ENCODE measurements around the gene TIMMDC1. TPM values are rescaled to one million over a fixed set of nuclear protein-coding genes. Genes with fewer than 3 reads are reported as not detected.

Gene TIMMDC1
- total and polyA plus RNA-seq, 10 of the 15 experiments (the other 5 are each of a cell fraction or from before 2014, with no cell fraction given), result 55.9 to 146 (median 72.1) TPM

DNA sequence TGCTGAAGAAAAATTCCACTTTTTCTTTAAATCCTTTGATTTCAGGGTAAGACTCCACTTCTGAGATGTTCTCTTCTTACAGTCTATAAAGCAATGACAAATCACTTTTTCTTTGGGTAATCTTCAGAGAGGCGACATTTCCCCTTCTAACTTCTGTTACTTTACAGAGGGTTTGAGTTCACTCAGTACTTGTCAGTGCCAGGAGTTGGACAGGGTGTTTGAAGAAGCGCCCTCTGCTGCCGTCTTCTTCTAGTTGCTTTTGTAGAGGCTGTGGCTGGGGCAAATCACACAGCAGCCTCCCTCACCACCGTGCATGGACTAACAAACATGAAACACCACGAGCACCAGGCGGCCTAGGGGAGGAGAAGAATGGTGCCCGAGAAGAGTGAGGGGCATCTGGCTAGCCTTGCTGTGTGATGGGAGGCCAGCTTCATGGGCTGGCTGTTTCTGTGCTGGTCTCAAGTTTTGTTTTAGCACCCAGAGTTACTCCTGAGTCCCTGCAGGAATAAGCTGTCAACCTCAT lies 61.2 kb downstream of the TIMMDC1 start, which contains the start of gene CD80 (continued):
- no peak for TF ChIP-seq POLR2AphosphoS2 (IDR thresholded peaks at IDR 0.05; ENCODE audit: low read depth, low read length)
- TF ChIP-seq, protein P1, sequence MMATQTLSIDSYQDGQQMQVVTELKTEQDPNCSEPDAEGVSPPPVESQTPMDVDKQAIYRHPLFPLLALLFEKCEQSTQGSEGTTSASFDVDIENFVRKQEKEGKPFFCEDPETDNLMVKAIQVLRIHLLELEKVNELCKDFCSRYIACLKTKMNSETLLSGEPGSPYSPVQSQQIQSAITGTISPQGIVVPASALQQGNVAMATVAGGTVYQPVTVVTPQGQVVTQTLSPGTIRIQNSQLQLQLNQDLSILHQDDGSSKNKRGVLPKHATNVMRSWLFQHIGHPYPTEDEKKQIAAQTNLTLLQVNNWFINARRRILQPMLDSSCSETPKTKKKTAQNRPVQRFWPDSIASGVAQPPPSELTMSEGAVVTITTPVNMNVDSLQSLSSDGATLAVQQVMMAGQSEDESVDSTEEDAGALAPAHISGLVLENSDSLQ (IDR thresholded peaks at IDR 0.05), result 0 out of 2 replicates have a peak, but pooled peaks have one; percentile 47
- no peak for TF ChIP-seq JUNB (IDR thresholded peaks at IDR 0.05)
- no peak for TF ChIP-seq KAT2A (conservative IDR thresholded peaks at IDR 0.05; ENCODE audit: control insufficient read depth, low read depth, low read length)
- TF ChIP-seq DPF2 (IDR thresholded peaks at IDR 0.05), result no peak
- TF ChIP-seq, protein P2, sequence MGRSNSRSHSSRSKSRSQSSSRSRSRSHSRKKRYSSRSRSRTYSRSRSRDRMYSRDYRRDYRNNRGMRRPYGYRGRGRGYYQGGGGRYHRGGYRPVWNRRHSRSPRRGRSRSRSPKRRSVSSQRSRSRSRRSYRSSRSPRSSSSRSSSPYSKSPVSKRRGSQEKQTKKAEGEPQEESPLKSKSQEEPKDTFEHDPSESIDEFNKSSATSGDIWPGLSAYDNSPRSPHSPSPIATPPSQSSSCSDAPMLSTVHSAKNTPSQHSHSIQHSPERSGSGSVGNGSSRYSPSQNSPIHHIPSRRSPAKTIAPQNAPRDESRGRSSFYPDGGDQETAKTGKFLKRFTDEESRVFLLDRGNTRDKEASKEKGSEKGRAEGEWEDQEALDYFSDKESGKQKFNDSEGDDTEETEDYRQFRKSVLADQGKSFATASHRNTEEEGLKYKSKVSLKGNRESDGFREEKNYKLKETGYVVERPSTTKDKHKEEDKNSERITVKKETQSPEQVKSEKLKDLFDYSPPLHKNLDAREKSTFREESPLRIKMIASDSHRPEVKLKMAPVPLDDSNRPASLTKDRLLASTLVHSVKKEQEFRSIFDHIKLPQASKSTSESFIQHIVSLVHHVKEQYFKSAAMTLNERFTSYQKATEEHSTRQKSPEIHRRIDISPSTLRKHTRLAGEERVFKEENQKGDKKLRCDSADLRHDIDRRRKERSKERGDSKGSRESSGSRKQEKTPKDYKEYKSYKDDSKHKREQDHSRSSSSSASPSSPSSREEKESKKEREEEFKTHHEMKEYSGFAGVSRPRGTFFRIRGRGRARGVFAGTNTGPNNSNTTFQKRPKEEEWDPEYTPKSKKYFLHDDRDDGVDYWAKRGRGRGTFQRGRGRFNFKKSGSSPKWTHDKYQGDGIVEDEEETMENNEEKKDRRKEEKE (IDR thresholded peaks at IDR 0.05), result no peak
- no peak for TF ChIP-seq MYC (IDR thresholded peaks at IDR 0.05; ENCODE audit: insufficient read depth, insufficient read length, insufficient replicate concordance, low read length, severe bottlenecking)
- TF ChIP-seq MTA2 (IDR thresholded peaks at IDR 0.05; ENCODE audit: low read depth), result no peak
- no peak for TF ChIP-seq SIX5 (IDR thresholded peaks at IDR 0.05; ENCODE audit: low read depth, low read length, severe bottlenecking)
- TF ChIP-seq EED (IDR thresholded peaks at IDR 0.05; ENCODE audit: low read depth), result no peak
- peak; percentile 76 for TF ChIP-seq SMC3 (IDR thresholded peaks at IDR 0.05; ENCODE audit: borderline replicate concordance, low read length)
- TF ChIP-seq NFYA (IDR thresholded peaks at IDR 0.05; ENCODE audit: borderline replicate concordance, low read depth, low read length), result no peak
- TF ChIP-seq RFX5 (IDR thresholded peaks at IDR 0.05; ENCODE audit: low read depth, low read length), result no peak
- TF ChIP-seq TCF12 (IDR thresholded peaks at IDR 0.05; ENCODE audit: low read depth, low read length), result no peak
- TF ChIP-seq, protein P3, sequence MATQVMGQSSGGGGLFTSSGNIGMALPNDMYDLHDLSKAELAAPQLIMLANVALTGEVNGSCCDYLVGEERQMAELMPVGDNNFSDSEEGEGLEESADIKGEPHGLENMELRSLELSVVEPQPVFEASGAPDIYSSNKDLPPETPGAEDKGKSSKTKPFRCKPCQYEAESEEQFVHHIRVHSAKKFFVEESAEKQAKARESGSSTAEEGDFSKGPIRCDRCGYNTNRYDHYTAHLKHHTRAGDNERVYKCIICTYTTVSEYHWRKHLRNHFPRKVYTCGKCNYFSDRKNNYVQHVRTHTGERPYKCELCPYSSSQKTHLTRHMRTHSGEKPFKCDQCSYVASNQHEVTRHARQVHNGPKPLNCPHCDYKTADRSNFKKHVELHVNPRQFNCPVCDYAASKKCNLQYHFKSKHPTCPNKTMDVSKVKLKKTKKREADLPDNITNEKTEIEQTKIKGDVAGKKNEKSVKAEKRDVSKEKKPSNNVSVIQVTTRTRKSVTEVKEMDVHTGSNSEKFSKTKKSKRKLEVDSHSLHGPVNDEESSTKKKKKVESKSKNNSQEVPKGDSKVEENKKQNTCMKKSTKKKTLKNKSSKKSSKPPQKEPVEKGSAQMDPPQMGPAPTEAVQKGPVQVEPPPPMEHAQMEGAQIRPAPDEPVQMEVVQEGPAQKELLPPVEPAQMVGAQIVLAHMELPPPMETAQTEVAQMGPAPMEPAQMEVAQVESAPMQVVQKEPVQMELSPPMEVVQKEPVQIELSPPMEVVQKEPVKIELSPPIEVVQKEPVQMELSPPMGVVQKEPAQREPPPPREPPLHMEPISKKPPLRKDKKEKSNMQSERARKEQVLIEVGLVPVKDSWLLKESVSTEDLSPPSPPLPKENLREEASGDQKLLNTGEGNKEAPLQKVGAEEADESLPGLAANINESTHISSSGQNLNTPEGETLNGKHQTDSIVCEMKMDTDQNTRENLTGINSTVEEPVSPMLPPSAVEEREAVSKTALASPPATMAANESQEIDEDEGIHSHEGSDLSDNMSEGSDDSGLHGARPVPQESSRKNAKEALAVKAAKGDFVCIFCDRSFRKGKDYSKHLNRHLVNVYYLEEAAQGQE (IDR thresholded peaks at IDR 0.05; ENCODE audit: low read depth, low read length), result no peak
- TF ChIP-seq, protein P4, sequence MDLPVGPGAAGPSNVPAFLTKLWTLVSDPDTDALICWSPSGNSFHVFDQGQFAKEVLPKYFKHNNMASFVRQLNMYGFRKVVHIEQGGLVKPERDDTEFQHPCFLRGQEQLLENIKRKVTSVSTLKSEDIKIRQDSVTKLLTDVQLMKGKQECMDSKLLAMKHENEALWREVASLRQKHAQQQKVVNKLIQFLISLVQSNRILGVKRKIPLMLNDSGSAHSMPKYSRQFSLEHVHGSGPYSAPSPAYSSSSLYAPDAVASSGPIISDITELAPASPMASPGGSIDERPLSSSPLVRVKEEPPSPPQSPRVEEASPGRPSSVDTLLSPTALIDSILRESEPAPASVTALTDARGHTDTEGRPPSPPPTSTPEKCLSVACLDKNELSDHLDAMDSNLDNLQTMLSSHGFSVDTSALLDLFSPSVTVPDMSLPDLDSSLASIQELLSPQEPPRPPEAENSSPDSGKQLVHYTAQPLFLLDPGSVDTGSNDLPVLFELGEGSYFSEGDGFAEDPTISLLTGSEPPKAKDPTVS (IDR thresholded peaks at IDR 0.05; ENCODE audit: low read depth, low read length), result no peak
- no peak for TF ChIP-seq RCOR1 (conservative IDR thresholded peaks at IDR 0.05; ENCODE audit: low read depth, low read length)
- TF ChIP-seq NFYB (IDR thresholded peaks at IDR 0.05; ENCODE audit: insufficient read depth, low read depth, low read length), result no peak
- TF ChIP-seq, protein P5, sequence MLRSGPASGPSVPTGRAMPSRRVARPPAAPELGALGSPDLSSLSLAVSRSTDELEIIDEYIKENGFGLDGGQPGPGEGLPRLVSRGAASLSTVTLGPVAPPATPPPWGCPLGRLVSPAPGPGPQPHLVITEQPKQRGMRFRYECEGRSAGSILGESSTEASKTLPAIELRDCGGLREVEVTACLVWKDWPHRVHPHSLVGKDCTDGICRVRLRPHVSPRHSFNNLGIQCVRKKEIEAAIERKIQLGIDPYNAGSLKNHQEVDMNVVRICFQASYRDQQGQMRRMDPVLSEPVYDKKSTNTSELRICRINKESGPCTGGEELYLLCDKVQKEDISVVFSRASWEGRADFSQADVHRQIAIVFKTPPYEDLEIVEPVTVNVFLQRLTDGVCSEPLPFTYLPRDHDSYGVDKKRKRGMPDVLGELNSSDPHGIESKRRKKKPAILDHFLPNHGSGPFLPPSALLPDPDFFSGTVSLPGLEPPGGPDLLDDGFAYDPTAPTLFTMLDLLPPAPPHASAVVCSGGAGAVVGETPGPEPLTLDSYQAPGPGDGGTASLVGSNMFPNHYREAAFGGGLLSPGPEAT (IDR thresholded peaks at IDR 0.05; ENCODE audit: low read depth), result no peak; the same call in 1 of the 2 replicates
- TF ChIP-seq KDM1A (IDR thresholded peaks at IDR 0.05; ENCODE audit: borderline replicate concordance), result no peak
- TF ChIP-seq STAT1 (conservative IDR thresholded peaks at IDR 0.05), result no peak

Measured in GM12878 (cell line).